Immature natural killer cell (primary cell): ENCODE results near the gene TPCN1. TPM values are rescaled to one million over a fixed set of nuclear protein-coding genes. Genes with fewer than 3 reads are reported as not detected.

Experiments used
- DNase-seq, 3 donors: peaks; one replicate each; pipeline ENCODE4 v3.0.0; 2022; ENCODE audit warnings: mixed read lengths in 1 of 3
- H3K27ac Mint-ChIP-seq, 6 donors: one replicate each; pipeline ENCODE4 v1.8.0; 2020; ENCODE audit warnings: mixed read lengths in 6 of 6, mild to moderate bottlenecking in 5 of 6, inconsistent platforms in 4 of 6, moderate library complexity in 3 of 6
- H3K27me3 Mint-ChIP-seq, 3 donors: one replicate each; pipeline ENCODE4 v1.8.0; 2020 to 2021; ENCODE audit warnings: low read depth in 3 of 3, mild to moderate bottlenecking in 3 of 3, mixed read lengths in 3 of 3, moderate library complexity in 3 of 3, inconsistent platforms in 1 of 3
- H3K36me3 Mint-ChIP-seq, 3 donors: one replicate each; pipeline ENCODE4 v1.8.0; 2020; ENCODE audit warnings: mixed read lengths in 3 of 3, inconsistent platforms in 2 of 3, mild to moderate bottlenecking in 2 of 3
- H3K4me1 Mint-ChIP-seq, 2 donors: one replicate each; pipeline ENCODE4 v1.8.0; 2020; ENCODE audit warnings: inconsistent platforms in 2 of 2, mild to moderate bottlenecking in 2 of 2, mixed read lengths in 2 of 2, moderate library complexity in 1 of 2
- H3K4me3 Mint-ChIP-seq, 5 donors: one replicate each; pipeline ENCODE4 v1.8.0; 2020; ENCODE audit warnings: mild to moderate bottlenecking in 5 of 5, mixed read lengths in 5 of 5, inconsistent platforms in 3 of 5, moderate library complexity in 3 of 5
- H3K9me3 Mint-ChIP-seq, 6 donors: one replicate each; pipeline ENCODE4 v1.8.0; 2020; ENCODE audit warnings: mild to moderate bottlenecking in 6 of 6, mixed read lengths in 6 of 6, inconsistent platforms in 4 of 6, moderate library complexity in 3 of 6
- polyA plus RNA-seq, 3 donors: library from polyadenylated mRNA; unstranded; fragments of 300-500 nt; fragmentation: Illumina TruSeq; gene quantifications; one replicate each; pipeline ENCODE4 v1.2.3, GENCODE V29; 2021

Gene TPCN1
- polyA plus RNA-seq, 3 donors from 2014 or later = 3.0 to 3.1 TPM; not detected in 1

- H3K36me3 Mint-ChIP-seq = peaks cover 0 to 4% (median 3%) of the 10 kb centered on the region in 3 donors
- H3K4me1 Mint-ChIP-seq = no peaks in the 10 kb centered on the region
- H3K9me3 Mint-ChIP-seq = no peaks in the 10 kb centered on the region
- peaks cover 0 to 1% (median 0%) of the 10 kb centered on the region in 3 donors for H3K27me3 Mint-ChIP-seq
- no peak overlapping the region for H3K27ac Mint-ChIP-seq
- no peak for DNase-seq
- H3K4me3 Mint-ChIP-seq = no peak overlapping the region
Observed at GRCh38 chr12:113269257-113269943, 48.1 kb downstream of the TPCN1 start.

GRCh38 chr12:113270709-113271009 lies 49.4 kb downstream of the TPCN1 start:
- H3K36me3 Mint-ChIP-seq = peaks cover 0 to 4% (median 3%) of the 10 kb centered on the region in 3 donors
- DNase-seq = no peak
- H3K4me3 Mint-ChIP-seq = no peak overlapping the region
- H3K27me3 Mint-ChIP-seq = peaks cover 0 to 1% (median 0%) of the 10 kb centered on the region in 3 donors
- no peaks in the 10 kb centered on the region for H3K9me3 Mint-ChIP-seq
- no peaks in the 10 kb centered on the region for H3K4me1 Mint-ChIP-seq
- H3K27ac Mint-ChIP-seq = no peak overlapping the region

- Mint-ChIP-seq H3K9me3 (no peaks in the 10 kb centered on the region), H3K36me3 (peaks cover 0 to 4% (median 3%) of the 10 kb centered on the region in 3 donors), H3K27ac (no peak overlapping the region), H3K27me3 (peaks cover 0 to 2% (median 0%) of the 10 kb centered on the region in 3 donors), H3K4me3 (no peak overlapping the region), H3K4me1 (no peaks in the 10 kb centered on the region)
- no peak for DNase-seq
Observed at GRCh38 chr12:113271466-113271852, 50.2 kb downstream of the TPCN1 start.

- no peaks in the 10 kb centered on the region for H3K9me3 Mint-ChIP-seq
- peaks cover 0 to 4% (median 1%) of the 10 kb centered on the region in 3 donors for H3K36me3 Mint-ChIP-seq
- no peak for DNase-seq
- peaks cover 0 to 3% (median 0%) of the 10 kb centered on the region in 3 donors for H3K27me3 Mint-ChIP-seq
- H3K27ac Mint-ChIP-seq = no peak overlapping the region
- no peaks in the 10 kb centered on the region for H3K4me1 Mint-ChIP-seq
- no peak overlapping the region for H3K4me3 Mint-ChIP-seq
Observed at GRCh38 chr12:113271853-113272561, 50.7 kb downstream of the TPCN1 start.

- Mint-ChIP-seq H3K9me3 (no peaks in the 10 kb centered on the region), H3K27ac (no peak overlapping the region), H3K4me1 (no peaks in the 10 kb centered on the region), H3K36me3 (peaks cover 0 to 4% (median 0%) of the 10 kb centered on the region in 3 donors), H3K4me3 (no peak overlapping the region), H3K27me3 (peaks cover 0 to 3% (median 0%) of the 10 kb centered on the region in 3 donors)
- DNase-seq = no peak
Observed at GRCh38 chr12:113273053-113273725, 51.9 kb downstream of the TPCN1 start.

- no peak for DNase-seq
- peaks cover 0 to 2% (median 0%) of the 10 kb centered on the region in 3 donors for H3K27me3 Mint-ChIP-seq
Observed at GRCh38 chr12:113274848-113275247, 53.6 kb downstream of the TPCN1 start.

GRCh38 chr12:113276306-113276705 lies 55.0 kb downstream of the TPCN1 start:
- H3K36me3 Mint-ChIP-seq = peaks cover 0 to 2% (median 0%) of the 10 kb centered on the region in 3 donors

More at GRCh38 chr12:113274848-113275247, 53.6 kb downstream of the TPCN1 start:
- Mint-ChIP-seq H3K9me3 (no peaks in the 10 kb centered on the region), H3K4me1 (no peaks in the 10 kb centered on the region), H3K36me3 (peaks cover 0 to 4% (median 0%) of the 10 kb centered on the region in 3 donors), H3K27ac (no peak overlapping the region), H3K4me3 (no peak overlapping the region)

GRCh38 chr12:113276946-113277500 lies 55.8 kb downstream of the TPCN1 start:
- Mint-ChIP-seq H3K9me3 (no peaks in the 10 kb centered on the region), H3K4me3 (no peak overlapping the region), H3K4me1 (no peaks in the 10 kb centered on the region), H3K27ac (no peak overlapping the region), H3K36me3 (no peaks in the 10 kb centered on the region), H3K27me3 (peaks cover 0 to 2% (median 0%) of the 10 kb centered on the region in 3 donors)
- no peak for DNase-seq

More at GRCh38 chr12:113276306-113276705, 55.0 kb downstream of the TPCN1 start:
- no peaks in the 10 kb centered on the region for H3K9me3 Mint-ChIP-seq
- no peak overlapping the region for H3K27ac Mint-ChIP-seq
- H3K27me3 Mint-ChIP-seq = peaks cover 0 to 2% (median 0%) of the 10 kb centered on the region in 3 donors
- no peak for DNase-seq
- H3K4me3 Mint-ChIP-seq = no peak overlapping the region
- no peaks in the 10 kb centered on the region for H3K4me1 Mint-ChIP-seq

GRCh38 chr12:113277511-113277910 lies 56.2 kb downstream of the TPCN1 start:
- Mint-ChIP-seq H3K27me3 (peaks cover 0 to 2% (median 0%) of the 10 kb centered on the region in 3 donors), H3K4me3 (no peak overlapping the region), H3K4me1 (no peaks in the 10 kb centered on the region), H3K27ac (no peak overlapping the region), H3K36me3 (no peaks in the 10 kb centered on the region), H3K9me3 (no peaks in the 10 kb centered on the region)
- no peak for DNase-seq

- Mint-ChIP-seq H3K4me1 (no peaks in the 10 kb centered on the region), H3K27me3 (peaks cover 0 to 2% (median 0%) of the 10 kb centered on the region in 3 donors), H3K27ac (peak overlapping the region in 1 of 6 donors; percentile 42), H3K4me3 (no peak overlapping the region), H3K36me3 (no peaks in the 10 kb centered on the region), H3K9me3 (no peaks in the 10 kb centered on the region)
- DNase-seq = no peak
Observed at GRCh38 chr12:113278141-113278540, 56.9 kb downstream of the TPCN1 start.

- H3K36me3 Mint-ChIP-seq = no peaks in the 10 kb centered on the region
- H3K4me3 Mint-ChIP-seq = no peak overlapping the region
- no peak overlapping the region for H3K27ac Mint-ChIP-seq
- no peak for DNase-seq
- no peaks in the 10 kb centered on the region for H3K4me1 Mint-ChIP-seq
- peaks cover 0 to 2% (median 0%) of the 10 kb centered on the region in 3 donors for H3K27me3 Mint-ChIP-seq
- H3K9me3 Mint-ChIP-seq = no peaks in the 10 kb centered on the region
Observed at GRCh38 chr12:113278633-113279032, 57.4 kb downstream of the TPCN1 start.

- Mint-ChIP-seq H3K4me1 (peaks cover 0 to 2% of the 10 kb centered on the region in 2 donors), H3K27me3 (peaks cover 0 to 1% (median 0%) of the 10 kb centered on the region in 3 donors), H3K27ac (no peak overlapping the region), H3K9me3 (no peaks in the 10 kb centered on the region), H3K4me3 (no peak overlapping the region), H3K36me3 (peaks cover 0 to 7% (median 6%) of the 10 kb centered on the region in 3 donors)
- DNase-seq = no peak
Observed at GRCh38 chr12:113284751-113285150, 63.5 kb downstream of the TPCN1 start.

- DNase-seq = no peak
- Mint-ChIP-seq H3K27me3 (peaks cover 0 to 1% (median 0%) of the 10 kb centered on the region in 3 donors), H3K27ac (no peak overlapping the region), H3K4me3 (no peak overlapping the region), H3K9me3 (no peaks in the 10 kb centered on the region), H3K36me3 (peaks cover 0 to 7% (median 6%) of the 10 kb centered on the region in 3 donors), H3K4me1 (peaks cover 0 to 2% of the 10 kb centered on the region in 2 donors)
Observed at GRCh38 chr12:113285679-113286610, 64.7 kb downstream of the TPCN1 start.
